H1 (cell line): Measurements from ENCODE around the gene CFD. TPM values are rescaled to one million over a fixed set of nuclear protein-coding genes. Genes with fewer than 3 reads are reported as not detected.

Source experiments
- CTCF ChIA-PET: fragments of 300-600 bp; sonication (Branson Sonifier 250); formaldehyde crosslinking; loops from one replicate; lab custom pipeline; 2021; ENCODE audit not compliant: partially characterized antibody; lab: Charles Lee
- POLR2A ChIA-PET: fragments of 300-600 bp; sonication (Branson Sonifier 250); formaldehyde crosslinking; loops from one replicate; lab custom pipeline; 2021; ENCODE audit warnings: inconsistent platforms; ENCODE audit not compliant: partially characterized antibody; lab: Charles Lee
- DNase-seq, 2 experiments: peaks; one replicate each; pipeline versions ENCODE4 v3.0.0 to v3.0.0-alpha.2; 2010 to 2022; ENCODE audit warnings: low spot score in 2 of 2, low read depth in 1 of 2, mixed read lengths in 1 of 2
- FAIRE-seq: peaks from 2 replicates; lab custom pipeline; 2011; peaks lifted over from hg19 to GRCh38; lab: Jason Lieb, UNC
- H2AFZ ChIP-seq: 2 replicates; pipeline ENCODE4 v1.8.1; 2012; ENCODE audit warnings: low read length, inconsistent platforms
- H2AK5ac ChIP-seq: 2 replicates; pipeline ENCODE4 v1.6.1; 2013; ENCODE audit warnings: low read depth, low read length
- H2BK120ac ChIP-seq: replicated peaks from 2 replicates; pipeline ENCODE3; 2013; ENCODE audit warnings: low read depth, low read length, inconsistent platforms
- H2BK12ac ChIP-seq: 2 replicates; pipeline ENCODE4 v1.6.1; 2013; ENCODE audit warnings: low read depth, low read length
- H2BK15ac ChIP-seq: 2 replicates; pipeline ENCODE4 v1.6.1; 2013; ENCODE audit warnings: low read length
- H2BK20ac ChIP-seq: 2 replicates; pipeline ENCODE4 v1.6.1; 2013; ENCODE audit warnings: low read length
- H2BK5ac ChIP-seq: 2 replicates; pipeline ENCODE4 v1.6.1; 2013; ENCODE audit warnings: low read depth, low read length
- H3K14ac ChIP-seq: 2 replicates; pipeline ENCODE4 v1.6.1; 2013; ENCODE audit warnings: inconsistent platforms; ENCODE audit not compliant: insufficient read length
- H3K18ac ChIP-seq: 2 replicates; pipeline ENCODE4 v1.6.1; 2013; ENCODE audit warnings: low read length; ENCODE audit errors: extremely low read depth
- H3K23ac ChIP-seq: 2 replicates; pipeline ENCODE4 v1.6.1; 2013; ENCODE audit warnings: inconsistent platforms; ENCODE audit not compliant: insufficient read length
- H3K23me2 ChIP-seq: 2 replicates; pipeline ENCODE4 v1.6.1; 2013; ENCODE audit warnings: low read depth, low read length
- H3K27ac ChIP-seq: 2 replicates; pipeline ENCODE4 v1.6.1; 2011; ENCODE audit warnings: low read depth, low read length, inconsistent platforms
- H3K27me3 ChIP-seq, 4 experiments: replicated peaks in 1 of 4; 1 replicate in 1 of 4; 2 replicates in 3 of 4; pipeline versions ENCODE4 v1.6.1 to v1.8.1; 2011 to 2013; ENCODE audit warnings: low read length in 3 of 4, mild to moderate bottlenecking in 3 of 4, inconsistent platforms in 2 of 4, mixed read lengths in 2 of 4, moderate library complexity in 1 of 4; ENCODE audit not compliant: control insufficient read depth in 3 of 4, insufficient read depth in 3 of 4; ENCODE audit errors: extremely low read depth in 1 of 4
- H3K36me3 ChIP-seq, 4 experiments: 2 replicates each; pipeline versions ENCODE4 v1.6.1 to v1.8.1; 2011 to 2013; ENCODE audit warnings: mild to moderate bottlenecking in 4 of 4, low read length in 3 of 4, moderate library complexity in 2 of 4, control low read depth in 1 of 4, inconsistent platforms in 1 of 4; ENCODE audit not compliant: insufficient read depth in 4 of 4, control insufficient read depth in 2 of 4
- H3K4ac ChIP-seq: replicated peaks from 2 replicates; pipeline ENCODE3; 2013; ENCODE audit warnings: low read length, low read depth, mixed read lengths, inconsistent platforms; ENCODE audit not compliant: insufficient read length
- H3K4me1 ChIP-seq, 4 experiments: replicated peaks in 1 of 4; 1 replicate in 1 of 4; 2 replicates in 3 of 4; pipeline versions ENCODE4 v1.6.1 to v1.8.1; 2011 to 2013; ENCODE audit warnings: low read length in 3 of 4, inconsistent platforms in 2 of 4, mixed read lengths in 1 of 4; ENCODE audit not compliant: insufficient read depth in 4 of 4, control insufficient read depth in 3 of 4
- H3K4me2 ChIP-seq, 2 experiments: 2 replicates each; pipeline versions ENCODE4 v1.6.1 to v1.8.1; 2011 to 2013; ENCODE audit warnings: low read depth in 2 of 2, low read length in 2 of 2, control low read depth in 1 of 2, inconsistent platforms in 1 of 2, mild to moderate bottlenecking in 1 of 2; ENCODE audit not compliant: insufficient read depth in 1 of 2
- H3K4me3 ChIP-seq, 4 experiments: fragments of 200-600, 300-600 bp in 1 of 4; sonication (generic), shearing (Covaris generic), sonication (Bioruptor Twin) in 1 of 4; 2 replicates each; pipeline versions ENCODE4 v1.5.1 to v1.8.1; 2011 to 2016; ENCODE audit warnings: low read length in 4 of 4, low read depth in 3 of 4, control low read depth in 2 of 4, inconsistent platforms in 2 of 4, mild to moderate bottlenecking in 2 of 4, mixed read lengths in 1 of 4, moderate library complexity in 1 of 4; ENCODE audit not compliant: insufficient read depth in 2 of 4; ENCODE audit errors: extremely low read depth in 1 of 4
- H3K56ac ChIP-seq: replicated peaks from 2 replicates; pipeline ENCODE3; 2013; ENCODE audit warnings: low read depth, mild to moderate bottlenecking, mixed read lengths, low read length, inconsistent platforms; ENCODE audit not compliant: insufficient read length
- H3K79me1 ChIP-seq: 2 replicates; pipeline ENCODE4 v1.6.1; 2013; ENCODE audit warnings: low read depth, low read length, control low read depth
- H3K79me2 ChIP-seq, 2 experiments: 2 replicates each; pipeline versions ENCODE4 v1.6.1 to v1.8.1; 2012 to 2013; ENCODE audit warnings: low read length in 2 of 2, mild to moderate bottlenecking in 2 of 2, inconsistent platforms in 1 of 2; ENCODE audit not compliant: insufficient read depth in 2 of 2, control insufficient read depth in 1 of 2
- H3K9ac ChIP-seq, 4 experiments: replicated peaks in 1 of 4; 1 replicate in 1 of 4; 2 replicates in 3 of 4; pipeline versions ENCODE4 v1.6.1 to v1.8.1; 2011 to 2013; ENCODE audit warnings: low read depth in 3 of 4, low read length in 3 of 4, control low read depth in 2 of 4, mild to moderate bottlenecking in 2 of 4, moderate library complexity in 2 of 4, inconsistent platforms in 1 of 4; ENCODE audit errors: extremely low read depth in 1 of 4
- H3K9me3 ChIP-seq, 2 experiments: 2 replicates each; pipeline versions ENCODE4 v1.6.1 to v1.8.1; 2012 to 2013; ENCODE audit warnings: mild to moderate bottlenecking in 2 of 2, moderate library complexity in 2 of 2, control low read depth in 1 of 2, inconsistent platforms in 1 of 2, low read depth in 1 of 2, low read length in 1 of 2, mixed read lengths in 1 of 2; ENCODE audit not compliant: insufficient read depth in 2 of 2
- H4K20me1 ChIP-seq, 2 experiments: replicated peaks in 1 of 2; 2 replicates each; pipeline versions ENCODE3 to v1.8.1; 2011 to 2013; ENCODE audit warnings: inconsistent platforms in 2 of 2, low read length in 2 of 2, mild to moderate bottlenecking in 1 of 2; ENCODE audit not compliant: insufficient read depth in 2 of 2, control insufficient read depth in 1 of 2
- H4K5ac ChIP-seq: 2 replicates; pipeline ENCODE4 v1.6.1; 2013; ENCODE audit warnings: low read length, low read depth, mixed read lengths, inconsistent platforms; ENCODE audit not compliant: insufficient read length
- H4K8ac ChIP-seq: 2 replicates; pipeline ENCODE4 v1.8.0; 2013; ENCODE audit warnings: mild to moderate bottlenecking, moderate library complexity, low read length, inconsistent platforms; ENCODE audit not compliant: insufficient read depth; ENCODE audit errors: extremely low read depth
- H4K91ac ChIP-seq: replicated peaks from 2 replicates; pipeline ENCODE3; 2013; ENCODE audit warnings: low read length, mixed read lengths, inconsistent platforms; ENCODE audit not compliant: insufficient read length
- ATF3 ChIP-seq: IDR thresholded peaks from 2 replicates; pipeline ENCODE4 v1.6.1; 2011; ENCODE audit warnings: low read depth, mild to moderate bottlenecking, low read length; ENCODE audit not compliant: insufficient read depth
- EZH2 ChIP-seq: fragments of 200-600 bp; sonication (generic); IDR thresholded peaks from 2 replicates; pipeline ENCODE4 v1.7.1; 2012; ENCODE audit warnings: low read depth, mild to moderate bottlenecking, moderate library complexity, low read length, inconsistent platforms; ENCODE audit not compliant: severe bottlenecking
- KDM1A ChIP-seq: fragments of 200-600, 300-600 bp; sonication (generic); IDR thresholded peaks from 2 replicates; pipeline ENCODE4 v1.7.1; 2016; ENCODE audit warnings: mild to moderate bottlenecking, low read length, borderline replicate concordance
- POLR2AphosphoS5 ChIP-seq: IDR thresholded peaks from 2 replicates; pipeline ENCODE4 v1.6.1; 2011; ENCODE audit warnings: low read depth, low read length
- RFX5 ChIP-seq: IDR thresholded peaks from 2 replicates; pipeline ENCODE4 v1.6.1; 2011; ENCODE audit warnings: low read depth, low read length, improper control_type of control experiment, borderline replicate concordance
- SIRT6 ChIP-seq: IDR thresholded peaks from one replicate; pipeline ENCODE4 v1.7.1; 2012; ENCODE audit warnings: low read length, inconsistent platforms
- SP1 ChIP-seq: IDR thresholded peaks from 2 replicates; pipeline ENCODE4 v1.6.1; 2011; ENCODE audit warnings: low read depth, low read length
- TBP ChIP-seq: IDR thresholded peaks from 2 replicates; pipeline ENCODE4 v1.6.1; 2011; ENCODE audit warnings: low read depth, low read length, improper control_type of control experiment
- TEAD4 ChIP-seq: IDR thresholded peaks from 2 replicates; pipeline ENCODE4 v1.6.1; 2012; ENCODE audit warnings: low read depth, low read length, inconsistent platforms, mixed read lengths
- WGBS, 2 experiments: shearing (Covaris generic) in 1 of 2; methylation state at CpG; one replicate each; pipeline versions ENCODE4 v1.1.6 to v1.1.7; 2013 to 2015; ENCODE audit warnings: low lambda C conversion rate in 2 of 2, mixed read lengths in 2 of 2, inconsistent platforms in 1 of 2, low coverage in 1 of 2, missing lambda C conversion rate in 1 of 2; ENCODE audit not compliant: insufficient replicate concordance in 2 of 2, insufficient coverage in 1 of 2, insufficient read length in 1 of 2; ENCODE audit errors: extremely low coverage in 1 of 2, missing lambda C conversion rate in 1 of 2; 5-methylcytosine and 5-hydroxymethylcytosine counted together
- polyA plus RNA-seq, 7 experiments: library from polyadenylated mRNA; depleted of rRNA in 3 of 7; stranded (reverse) in 5 of 7; unstranded in 2 of 7; fragments of >200 nt in 5 of 7; fragments of 200-250 nt in 2 of 7; gene quantifications; 1 replicate in 5 of 7; 2 replicates in 1 of 7; 4 replicates in 1 of 7; pipeline versions ENCODE4 v1.2.1 to v1.2.3, GENCODE V29; 2011 to 2013; ENCODE audit warnings: missing spikeins in 2 of 7, mixed read lengths in 2 of 7
- total RNA-seq: library from RNA; stranded (reverse); fragmentation: NEBNext Ultra II Directional; extraction: Animal tissue kit (Norgen Biotek cat#: 25700); gene quantifications from 2 replicates; pipeline ENCODE4 v1.2.1, GENCODE V29; 2021
- TF ChIP-seq, protein P1 (sequence below): IDR thresholded peaks from 2 replicates; pipeline ENCODE4 v1.6.1; 2012; ENCODE audit warnings: inconsistent platforms

CFD gene
- total and polyA plus RNA-seq, 2 of the 8 experiments (the other 6 are each of a cell fraction or from before 2014, with no cell fraction given): 1.7 to 2.8 TPM

DNA sequence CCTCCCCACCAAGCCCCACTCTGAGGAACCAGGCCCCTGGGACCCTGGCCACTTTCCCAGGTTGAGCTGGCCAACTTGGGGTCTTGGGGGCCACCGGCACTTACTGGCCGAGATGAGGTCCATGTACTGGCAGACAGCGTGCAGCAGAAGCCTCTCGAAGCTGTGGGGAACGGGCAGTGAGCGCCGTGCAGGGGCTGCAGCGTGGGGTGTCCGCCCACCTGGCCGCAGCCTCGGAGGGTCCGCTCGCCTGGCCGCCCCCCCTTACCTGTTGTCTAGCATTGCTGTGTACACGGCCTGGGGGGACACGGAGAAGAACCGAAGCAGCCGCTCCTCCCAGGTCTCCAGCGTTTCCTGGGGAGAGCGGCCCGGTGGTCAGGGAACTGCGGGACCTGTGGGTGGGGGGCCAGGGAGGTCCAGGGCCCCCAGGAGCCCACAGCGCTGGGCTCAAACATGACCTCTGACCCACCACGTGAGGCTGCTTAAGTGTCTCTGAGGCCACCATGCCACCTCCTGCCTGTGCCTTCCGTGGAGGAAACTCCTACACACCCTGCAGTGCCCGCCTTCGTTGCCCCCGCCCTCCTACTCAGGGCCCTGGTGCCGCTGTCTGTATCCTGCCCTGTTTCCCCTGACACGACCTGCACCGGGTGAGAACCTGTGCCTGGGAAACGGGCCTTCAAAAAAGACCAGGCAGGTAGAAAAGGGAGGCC lies 40.0 kb downstream of the CFD start:
- DNase-seq (no peak), FAIRE-seq (no peak)
- WGBS, 2 experiments: 89% methylated on average over 32 of the region's 32 CpGs; no CpG with 5 or more reads in 1 of the 2 experiments
- Histone ChIP-seq H2BK12ac (no peak overlapping the region), H3K79me2 (peaks cover 0 to 6% of the 10 kb centered on the region in 2 experiments; a peak in 2 of 4 replicates), H4K5ac (no peak overlapping the region), H3K18ac (no peak overlapping the region), H2BK5ac (no peak overlapping the region), H2AK5ac (no peak overlapping the region), H3K79me1 (no peaks in the 10 kb centered on the region; the same call in 1 of the 2 replicates), H2BK20ac (no peak overlapping the region), H3K9me3 (no peaks in the 10 kb centered on the region), H3K4me1 (peaks cover 0 to 11% (median 5%) of the 10 kb centered on the region in 4 experiments; a peak in 5 of 7 replicates), H3K4ac (no peak overlapping the region), H4K91ac (no peak overlapping the region), H2AFZ (no peak overlapping the region), H3K27me3 (no peaks in the 10 kb centered on the region), H3K27ac (no peak overlapping the region), H3K4me3 (no peak overlapping the region), H4K8ac (0 out of 2 replicates have a peak overlapping the region, but pooled peaks have one; percentile 19), H3K23ac (no peak overlapping the region), H3K4me2 (no peak overlapping the region), H4K20me1 (peaks cover 13 to 27% of the 10 kb centered on the region in 2 experiments), H3K23me2 (peaks cover 3% of the 10 kb centered on the region; the same call in 1 of the 2 replicates), H2BK120ac (no peak overlapping the region), H3K9ac (no peak overlapping the region), H3K56ac (no peak overlapping the region), H3K36me3 (peaks cover 0 to 13% (median 2%) of the 10 kb centered on the region in 4 experiments; a peak in 2 of 8 replicates), H3K14ac (no peak overlapping the region), H2BK15ac (no peak overlapping the region)
- CTCF ChIA-PET: no interaction called here
- TF ChIP-seq SIRT6 (no peak), RFX5 (no peak), KDM1A (no peak), POLR2AphosphoS5 (no peak), EZH2 (no peak), SP1 (no peak), ATF3 (no peak), TBP (no peak), TEAD4 (no peak)
- TF ChIP-seq, protein P1, sequence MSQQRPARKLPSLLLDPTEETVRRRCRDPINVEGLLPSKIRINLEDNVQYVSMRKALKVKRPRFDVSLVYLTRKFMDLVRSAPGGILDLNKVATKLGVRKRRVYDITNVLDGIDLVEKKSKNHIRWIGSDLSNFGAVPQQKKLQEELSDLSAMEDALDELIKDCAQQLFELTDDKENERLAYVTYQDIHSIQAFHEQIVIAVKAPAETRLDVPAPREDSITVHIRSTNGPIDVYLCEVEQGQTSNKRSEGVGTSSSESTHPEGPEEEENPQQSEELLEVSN: no peak
- POLR2A ChIA-PET: interaction anchor here (0.6 kb wide), 1 partner anchor 129 kb away, joined by 3 read pairs; no protein-coding TSS in a partner anchor
